Measurements from ENCODE around the gene ZNF628. TPM values are rescaled to one million over a fixed set of nuclear protein-coding genes. Genes with fewer than 3 reads are reported as not detected.

Gene ZNF628
- total and polyA plus RNA-seq, 2 of the 8 experiments (the other 6 are each of a cell fraction or from before 2014, with no cell fraction given), result 1.7 to 10.8 TPM

DNA sequence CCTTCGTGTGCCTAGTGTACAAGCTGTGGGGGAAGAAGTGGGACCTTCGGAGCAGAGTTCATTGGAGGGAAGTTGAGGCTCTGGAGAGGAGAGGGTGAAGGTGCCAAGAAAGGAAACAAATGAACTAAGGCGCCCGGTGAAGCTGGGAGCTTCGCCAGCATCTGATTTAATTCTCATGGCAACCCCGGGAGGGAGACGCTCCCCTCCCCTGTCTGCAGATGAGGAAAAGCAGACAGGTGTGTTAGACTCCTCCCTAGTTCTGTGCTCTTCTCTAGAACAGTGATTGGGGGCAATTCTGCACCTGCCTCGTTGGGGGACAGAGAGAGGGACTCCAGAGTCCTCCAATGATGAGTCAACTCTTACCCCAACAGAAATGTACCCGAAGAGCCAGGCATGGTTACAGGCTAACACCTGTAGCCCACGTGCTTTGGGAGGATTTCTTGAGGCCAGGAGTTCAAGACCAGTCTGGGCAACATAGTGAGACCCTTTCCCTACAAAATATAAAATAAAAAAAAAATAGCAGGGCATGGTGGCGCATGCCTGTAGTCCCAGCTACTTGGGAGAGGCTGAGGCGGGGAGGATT lies 16.0 kb downstream of the ZNF628 start (continued):
- TF ChIP-seq EGR1 (IDR thresholded peaks at IDR 0.05; ENCODE audit: borderline replicate concordance, low read depth, low read length) (no peak), RBBP5 (IDR thresholded peaks at IDR 0.05; ENCODE audit: borderline replicate concordance, low read depth, low read length) (no peak), PHF8 (conservative IDR thresholded peaks at IDR 0.05; ENCODE audit: low read depth, low read length) (no peak), POLR2A (IDR thresholded peaks at IDR 0.05; ENCODE audit: control extremely low read depth in 1 of 2, low read depth in 2 of 2, low read length in 2 of 2) (no peak), BCL11A (IDR thresholded peaks at IDR 0.05; ENCODE audit: low read depth in 2 of 2, low read length in 2 of 2) (no peak), RXRA (IDR thresholded peaks at IDR 0.05; ENCODE audit: insufficient read depth, low read depth, low read length) (no peak), CTCF (IDR thresholded peaks at IDR 0.05; ENCODE audit: control extremely low read depth in 1 of 3, insufficient read depth in 1 of 3, low read depth in 1 of 3, low read length in 3 of 3) (no peak), FOSL1 (IDR thresholded peaks at IDR 0.05; ENCODE audit: insufficient read depth, low read depth, low read length) (no peak)
